ENCODE data around the gene PRSS12.
"Not testable (repeated sequence)": the region's sequence is repeated elsewhere in the genome, so short reads cannot be mapped to it uniquely, and the experiment has no call there.

Gene PRSS12

DNA sequence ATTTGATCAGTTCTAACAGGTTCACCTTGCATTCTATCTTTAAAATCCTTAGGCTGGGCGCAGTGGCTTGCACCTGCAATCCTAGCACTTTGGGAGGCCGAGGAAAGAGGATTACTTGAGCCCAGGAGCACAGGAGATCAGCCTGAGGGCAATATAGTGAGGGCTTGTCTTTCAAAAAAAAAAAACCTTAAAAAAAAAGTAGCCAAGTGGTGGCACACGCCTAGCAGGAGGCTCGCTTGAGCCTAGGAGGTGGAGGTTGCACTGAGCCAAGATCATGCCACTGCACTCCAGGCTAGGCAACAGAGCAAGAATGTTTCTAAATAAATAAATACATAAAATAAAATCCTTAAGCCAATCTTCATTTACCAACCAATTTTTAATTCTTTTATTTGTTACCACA lies 75.6 kb downstream of the PRSS12 start:
- DNase-seq (ENCODE audit: low read depth): no peak
- no peak overlapping the region for H3K4me3 ChIP-seq (ENCODE audit: control insufficient read depth, low read depth, low read length)
- TF ChIP-seq, protein P1, sequence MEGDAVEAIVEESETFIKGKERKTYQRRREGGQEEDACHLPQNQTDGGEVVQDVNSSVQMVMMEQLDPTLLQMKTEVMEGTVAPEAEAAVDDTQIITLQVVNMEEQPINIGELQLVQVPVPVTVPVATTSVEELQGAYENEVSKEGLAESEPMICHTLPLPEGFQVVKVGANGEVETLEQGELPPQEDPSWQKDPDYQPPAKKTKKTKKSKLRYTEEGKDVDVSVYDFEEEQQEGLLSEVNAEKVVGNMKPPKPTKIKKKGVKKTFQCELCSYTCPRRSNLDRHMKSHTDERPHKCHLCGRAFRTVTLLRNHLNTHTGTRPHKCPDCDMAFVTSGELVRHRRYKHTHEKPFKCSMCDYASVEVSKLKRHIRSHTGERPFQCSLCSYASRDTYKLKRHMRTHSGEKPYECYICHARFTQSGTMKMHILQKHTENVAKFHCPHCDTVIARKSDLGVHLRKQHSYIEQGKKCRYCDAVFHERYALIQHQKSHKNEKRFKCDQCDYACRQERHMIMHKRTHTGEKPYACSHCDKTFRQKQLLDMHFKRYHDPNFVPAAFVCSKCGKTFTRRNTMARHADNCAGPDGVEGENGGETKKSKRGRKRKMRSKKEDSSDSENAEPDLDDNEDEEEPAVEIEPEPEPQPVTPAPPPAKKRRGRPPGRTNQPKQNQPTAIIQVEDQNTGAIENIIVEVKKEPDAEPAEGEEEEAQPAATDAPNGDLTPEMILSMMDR (IDR thresholded peaks at IDR 0.05; ENCODE audit: control insufficient read depth, insufficient read depth, low read depth, low read length, missing control alignments): no peak

DNA sequence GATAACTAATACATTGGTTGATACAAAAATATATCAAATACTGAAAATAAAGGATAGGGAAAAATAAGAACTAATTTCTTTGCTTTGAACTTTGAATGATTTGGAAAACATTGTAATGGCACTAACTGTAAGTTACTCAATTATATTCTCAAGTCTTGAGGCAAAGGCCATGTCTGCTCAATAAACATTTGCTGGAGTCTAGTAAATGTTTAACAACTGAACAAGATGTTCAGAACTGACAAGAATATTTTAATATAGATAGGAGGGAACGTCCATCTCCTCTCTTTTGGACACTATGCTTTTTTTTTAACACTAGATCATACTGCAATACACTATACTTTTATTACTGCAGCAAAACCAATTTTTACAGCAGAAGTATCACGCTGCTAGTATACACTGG lies 76.2 kb downstream of the PRSS12 start:
- DNase-seq (ENCODE audit: low read depth): no peak
- TF ChIP-seq, protein P1 (IDR thresholded peaks at IDR 0.05; ENCODE audit: control insufficient read depth, insufficient read depth, low read depth, low read length, missing control alignments): no peak

DNA sequence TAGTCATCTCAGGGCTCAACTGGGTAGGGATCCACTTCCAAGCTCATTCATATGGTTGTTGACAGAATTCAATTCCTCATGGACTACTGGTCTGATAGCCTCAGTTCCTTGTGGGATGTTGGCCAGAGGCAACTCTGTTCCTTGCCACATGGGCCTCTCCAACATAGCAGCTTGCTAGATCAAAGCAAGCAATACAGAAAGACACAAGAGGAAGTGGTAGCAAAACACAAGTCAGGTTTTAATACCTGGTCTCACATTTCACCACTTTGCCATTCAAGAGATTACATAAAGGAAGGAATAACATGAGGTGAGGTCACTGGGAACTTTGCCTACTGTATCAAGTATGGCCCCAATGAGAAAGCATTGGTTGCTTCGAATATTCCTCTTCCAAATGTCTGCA lies 79.2 kb downstream of the PRSS12 start:
- DNase-seq (ENCODE audit: low read depth): no peak
- no peak overlapping the region for H3K4me3 ChIP-seq (ENCODE audit: control insufficient read depth, low read depth, low read length)
- TF ChIP-seq, protein P1 (IDR thresholded peaks at IDR 0.05; ENCODE audit: control insufficient read depth, insufficient read depth, low read depth, low read length, missing control alignments): no peak

More for the DNA sequence above, 76.2 kb downstream of the PRSS12 start:
- H3K4me3 ChIP-seq (ENCODE audit: control insufficient read depth, low read depth, low read length): no peak overlapping the region

DNA sequence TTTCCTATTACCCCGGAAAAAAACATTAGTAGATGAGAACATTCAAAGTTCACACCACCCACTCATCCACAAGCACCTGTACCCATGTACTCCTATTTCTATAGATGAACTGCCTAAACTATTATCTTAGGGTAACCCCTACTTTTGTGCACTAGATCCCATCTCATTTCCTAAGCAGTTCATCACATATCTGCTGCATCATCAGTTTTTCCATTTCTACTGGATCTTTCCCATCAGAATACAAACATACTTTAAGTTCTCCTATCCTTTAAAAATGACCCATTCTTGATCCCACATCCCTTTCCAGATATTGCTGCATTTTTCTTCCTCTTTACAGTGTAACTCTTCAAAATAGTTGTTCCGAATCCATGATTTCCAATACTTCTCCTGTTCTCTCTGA lies 81.0 kb downstream of the PRSS12 start:
- TF ChIP-seq, protein P1 (IDR thresholded peaks at IDR 0.05; ENCODE audit: control insufficient read depth, insufficient read depth, low read depth, low read length, missing control alignments): no peak
- H3K4me3 ChIP-seq (ENCODE audit: control insufficient read depth, low read depth, low read length): no peak overlapping the region
- DNase-seq (ENCODE audit: low read depth): no peak

DNA sequence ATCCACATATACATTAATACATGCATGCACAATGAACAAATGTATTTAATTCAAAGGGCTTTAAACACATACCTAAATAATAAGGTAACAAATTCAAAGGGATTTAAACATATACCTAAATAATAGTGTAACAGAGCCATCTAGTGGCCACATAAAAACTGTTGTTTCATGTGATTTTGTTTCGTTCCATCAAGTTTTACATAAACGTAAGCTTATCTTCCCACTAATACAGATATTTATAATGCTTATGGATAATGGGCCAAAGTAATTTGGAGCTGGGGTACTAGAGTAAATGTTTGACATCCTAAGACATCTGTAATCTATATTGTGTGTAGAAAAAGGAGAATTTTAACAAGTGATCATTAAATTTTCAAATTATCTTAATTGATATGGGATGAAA lies 82.3 kb downstream of the PRSS12 start:
- TF ChIP-seq, protein P1 (IDR thresholded peaks at IDR 0.05; ENCODE audit: control insufficient read depth, insufficient read depth, low read depth, low read length, missing control alignments): peak; percentile 33
- H3K4me3 ChIP-seq (ENCODE audit: control insufficient read depth, low read depth, low read length): no peak overlapping the region
- DNase-seq (ENCODE audit: low read depth): no peak

DNA sequence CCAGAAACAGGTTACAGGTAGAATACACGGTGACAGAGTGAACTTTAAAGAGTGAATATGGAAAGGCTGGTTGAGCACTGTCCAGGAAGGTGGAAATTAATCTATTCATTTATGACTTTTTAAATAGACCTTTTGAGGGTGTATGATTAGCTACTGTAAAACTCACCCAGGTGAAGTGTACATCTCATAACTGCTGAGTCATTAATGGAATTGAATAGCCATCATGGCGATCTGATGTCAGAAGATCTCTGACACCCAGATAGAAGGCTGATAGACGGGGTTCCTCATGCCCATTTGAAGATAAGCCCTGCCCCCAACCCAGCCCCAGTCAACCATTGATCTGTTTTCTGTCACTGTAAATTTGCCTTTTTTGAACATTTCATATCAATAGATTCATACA lies 84.0 kb downstream of the PRSS12 start:
- TF ChIP-seq, protein P1 (IDR thresholded peaks at IDR 0.05; ENCODE audit: control insufficient read depth, insufficient read depth, low read depth, low read length, missing control alignments): no peak
- no peak overlapping the region for H3K4me3 ChIP-seq (ENCODE audit: control insufficient read depth, low read depth, low read length)
- no peak for DNase-seq (ENCODE audit: low read depth)

DNA sequence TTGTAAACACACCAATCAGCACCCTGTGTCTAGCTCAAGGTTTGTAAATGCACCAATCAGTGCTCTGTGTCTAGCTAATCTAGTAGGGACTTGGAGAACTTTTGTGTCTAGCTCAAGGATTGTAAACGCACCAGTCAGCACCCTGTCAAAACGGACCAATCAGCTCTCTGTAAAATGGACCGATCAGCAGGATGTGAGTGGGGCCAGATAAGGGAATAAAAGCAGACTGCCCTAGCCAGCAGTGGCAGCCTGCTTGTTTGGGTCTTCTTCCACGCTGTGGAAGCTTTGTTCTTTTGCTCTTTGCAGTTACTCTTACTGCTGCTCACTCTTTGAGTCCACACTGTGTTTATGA lies 86.7 kb downstream of the PRSS12 start:
- H3K4me3 ChIP-seq (ENCODE audit: control insufficient read depth, low read depth, low read length); DNase-seq (ENCODE audit: low read depth): not testable (repeated sequence)
